ENCODE measurements around the gene CLIP1.

CLIP1 gene

DNA sequence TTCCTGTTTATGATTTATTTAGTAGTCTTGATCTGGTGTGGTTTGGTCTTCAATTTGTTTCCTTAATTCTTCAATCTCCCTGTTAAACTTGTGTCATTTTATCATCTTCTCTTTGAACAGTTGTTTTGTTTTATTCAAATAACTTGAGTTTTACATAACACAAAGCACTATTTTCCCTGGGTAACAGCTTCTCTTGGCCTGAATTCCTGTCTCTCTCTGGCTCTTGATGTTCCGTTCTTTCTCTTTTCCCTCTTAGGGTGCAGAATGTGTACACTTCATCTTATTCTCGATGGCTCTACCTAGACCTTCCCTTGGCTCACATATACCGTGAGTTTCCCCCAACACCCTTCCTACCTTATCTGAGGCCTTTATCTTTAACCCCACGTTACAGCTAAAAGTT, 119.4 kb downstream of the CLIP1 start:
- no peak for DNase-seq (ENCODE audit: low spot score)
- TF ChIP-seq, protein P1, sequence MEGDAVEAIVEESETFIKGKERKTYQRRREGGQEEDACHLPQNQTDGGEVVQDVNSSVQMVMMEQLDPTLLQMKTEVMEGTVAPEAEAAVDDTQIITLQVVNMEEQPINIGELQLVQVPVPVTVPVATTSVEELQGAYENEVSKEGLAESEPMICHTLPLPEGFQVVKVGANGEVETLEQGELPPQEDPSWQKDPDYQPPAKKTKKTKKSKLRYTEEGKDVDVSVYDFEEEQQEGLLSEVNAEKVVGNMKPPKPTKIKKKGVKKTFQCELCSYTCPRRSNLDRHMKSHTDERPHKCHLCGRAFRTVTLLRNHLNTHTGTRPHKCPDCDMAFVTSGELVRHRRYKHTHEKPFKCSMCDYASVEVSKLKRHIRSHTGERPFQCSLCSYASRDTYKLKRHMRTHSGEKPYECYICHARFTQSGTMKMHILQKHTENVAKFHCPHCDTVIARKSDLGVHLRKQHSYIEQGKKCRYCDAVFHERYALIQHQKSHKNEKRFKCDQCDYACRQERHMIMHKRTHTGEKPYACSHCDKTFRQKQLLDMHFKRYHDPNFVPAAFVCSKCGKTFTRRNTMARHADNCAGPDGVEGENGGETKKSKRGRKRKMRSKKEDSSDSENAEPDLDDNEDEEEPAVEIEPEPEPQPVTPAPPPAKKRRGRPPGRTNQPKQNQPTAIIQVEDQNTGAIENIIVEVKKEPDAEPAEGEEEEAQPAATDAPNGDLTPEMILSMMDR (IDR thresholded peaks at IDR 0.05; ENCODE audit: extremely low read depth, missing control alignments) = no peak

DNA sequence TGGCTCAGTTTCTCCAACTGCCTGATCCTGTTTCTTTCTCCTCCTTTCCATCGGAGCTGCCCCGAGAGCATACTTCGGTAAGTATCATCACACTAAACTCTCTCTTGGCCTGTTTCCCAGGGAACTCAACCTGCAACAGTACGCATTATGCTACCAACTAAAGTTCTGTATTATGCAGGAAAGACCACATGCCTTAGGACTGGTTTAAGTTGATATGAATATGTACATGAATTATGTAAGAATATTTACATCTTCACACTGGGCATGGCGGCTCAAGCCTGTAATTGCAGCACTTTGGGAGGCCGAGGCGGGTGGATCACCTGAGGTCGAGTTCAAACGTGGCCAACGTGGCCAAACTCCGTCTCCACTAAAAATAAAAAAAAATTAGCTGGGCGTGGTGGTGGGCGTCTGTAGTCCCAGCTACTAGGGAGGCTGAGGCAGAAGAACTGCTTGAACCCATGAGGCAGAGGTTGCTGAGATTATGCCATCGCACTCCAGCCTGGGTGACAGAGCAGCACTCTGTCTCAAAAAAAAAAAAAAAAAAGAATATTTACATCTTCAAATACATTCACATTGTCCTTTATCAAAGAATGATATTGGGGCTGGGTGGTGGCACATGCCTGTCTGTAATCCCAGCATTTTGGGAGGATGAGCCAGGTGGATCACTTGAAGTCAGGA, 124.3 kb downstream of the CLIP1 start:
- TF ChIP-seq, protein P1 (IDR thresholded peaks at IDR 0.05; ENCODE audit: extremely low read depth, missing control alignments) = no peak
- no peak for DNase-seq (ENCODE audit: low spot score)

DNA sequence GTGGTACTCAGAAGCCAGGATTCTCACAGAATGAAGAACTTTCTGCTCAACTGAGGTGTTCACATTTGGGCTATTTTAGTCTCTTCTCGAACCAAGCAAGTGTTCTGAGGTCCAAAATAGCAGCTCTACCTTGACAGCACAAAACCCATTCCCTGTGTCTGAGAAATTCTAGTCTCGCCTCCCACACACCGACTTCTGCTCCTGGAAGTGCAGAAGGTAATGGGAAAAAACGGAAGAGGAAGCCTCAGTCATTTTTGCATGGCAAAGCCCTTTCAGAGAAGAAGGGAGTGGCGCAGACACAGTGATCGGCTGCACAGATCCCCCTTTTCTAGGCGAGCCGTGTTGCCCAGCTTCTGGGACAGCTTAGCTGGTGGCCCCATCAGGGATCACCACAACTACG, 125.0 kb downstream of the CLIP1 start:
- TF ChIP-seq, protein P1 (IDR thresholded peaks at IDR 0.05; ENCODE audit: extremely low read depth, missing control alignments) = no peak
- no peak for DNase-seq (ENCODE audit: low spot score)

DNA sequence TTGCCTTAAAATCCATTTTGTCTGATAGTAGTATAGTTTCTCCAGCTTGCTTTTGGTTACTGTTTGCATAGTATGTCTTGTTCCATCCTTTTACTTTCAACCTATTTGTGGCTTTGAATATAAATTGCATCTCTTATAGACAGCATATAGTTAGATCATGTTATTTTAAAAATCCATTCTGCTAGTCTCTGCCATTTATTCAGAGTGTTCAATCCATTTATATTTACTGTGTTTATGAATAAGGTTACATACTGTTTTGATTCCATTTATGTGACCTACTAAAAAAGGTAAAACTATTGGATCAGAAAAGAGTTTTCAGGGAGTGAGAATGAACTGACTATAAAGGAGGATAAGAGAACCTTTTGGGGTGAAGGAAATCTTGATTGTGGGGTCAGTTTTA, 126.6 kb downstream of the CLIP1 start:
- TF ChIP-seq, protein P1 (IDR thresholded peaks at IDR 0.05; ENCODE audit: extremely low read depth, missing control alignments) = no peak
- DNase-seq (ENCODE audit: low spot score) = no peak

DNA sequence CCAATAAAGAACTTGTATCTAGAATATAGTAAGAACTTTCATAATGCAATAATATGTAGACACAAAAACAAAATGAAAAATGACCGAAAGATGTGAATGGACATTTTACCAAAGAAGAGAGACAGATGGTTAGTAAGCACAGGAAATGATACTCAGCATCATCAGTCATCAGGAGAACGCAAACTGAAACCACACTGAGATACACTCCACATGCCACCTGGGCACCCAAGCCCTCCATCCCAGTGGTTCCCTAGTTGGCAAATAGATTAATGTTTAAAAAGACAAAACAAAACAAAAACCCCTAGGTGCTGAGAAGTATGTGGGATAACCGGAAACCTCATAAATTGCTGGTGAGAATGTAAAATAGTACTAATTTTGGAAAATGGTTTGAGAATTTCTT, 129.4 kb downstream of the CLIP1 start:
- DNase-seq (ENCODE audit: low spot score) = no peak
- TF ChIP-seq, protein P1 (IDR thresholded peaks at IDR 0.05; ENCODE audit: extremely low read depth, missing control alignments) = no peak

DNA sequence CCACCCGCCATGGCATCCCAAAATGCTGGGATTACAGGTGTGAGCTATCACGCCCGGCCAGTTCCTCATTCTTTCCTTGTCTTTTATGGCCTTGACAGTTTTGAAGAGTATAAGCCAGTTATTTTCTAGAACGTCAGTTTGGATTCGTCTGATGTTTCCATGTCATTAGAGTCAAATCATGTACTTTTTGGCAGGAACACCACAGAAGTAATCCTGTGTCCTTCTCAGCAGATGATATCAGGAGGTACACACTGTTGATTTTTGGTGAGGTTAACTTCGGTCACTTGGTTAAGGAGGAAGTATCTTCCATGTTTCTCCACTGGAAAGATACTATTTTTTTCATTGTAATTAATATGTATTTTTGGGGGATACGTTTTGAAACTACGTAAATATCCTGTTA, 131.0 kb downstream of the CLIP1 start:
- DNase-seq (ENCODE audit: low spot score) = no peak
- TF ChIP-seq, protein P1 (IDR thresholded peaks at IDR 0.05; ENCODE audit: extremely low read depth, missing control alignments) = no peak

DNA sequence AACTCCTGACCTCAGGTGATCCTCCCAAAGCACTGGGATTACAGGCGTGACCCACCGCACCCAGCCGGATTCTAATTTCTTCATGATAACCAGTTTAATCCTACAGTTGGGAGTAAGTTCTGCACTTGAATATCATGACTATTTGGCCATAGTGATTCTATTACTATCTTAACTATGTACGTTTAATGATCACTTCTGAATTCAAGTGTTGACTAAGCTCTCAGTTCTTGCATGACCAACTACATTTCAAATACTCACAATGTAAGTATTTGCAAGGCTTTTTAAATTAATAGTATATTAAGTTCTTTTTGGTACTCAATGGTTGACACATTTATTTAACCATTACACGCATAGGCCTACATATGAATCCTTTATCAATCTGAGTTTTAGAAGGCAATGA, 138.8 kb downstream of the CLIP1 start:
- TF ChIP-seq, protein P1 (IDR thresholded peaks at IDR 0.05; ENCODE audit: extremely low read depth, missing control alignments) = no peak
- no peak for DNase-seq (ENCODE audit: low spot score)

All from GM20000 (cell line).